GM18517 (cell line): ENCODE data around the gene JAK2.
A peak's percentile ranks its signal among the peaks of the same experiment; 100 is the strongest.
"Not testable (repeated sequence)": the region's sequence is repeated elsewhere in the genome, so short reads cannot be mapped to it uniquely, and the experiment has no call there.

Experiments
- ATAC-seq: cut with Tn5 transposase; IDR thresholded peaks from one replicate; pipeline ENCODE4 v1.9.1; 2021; ENCODE audit warnings: mild to moderate bottlenecking, moderate library complexity; ENCODE audit not compliant: unreplicated experiment

JAK2 gene

GRCh38 chr9:5041390-5042115 is 56.5 kb downstream of the JAK2 start:
- ATAC-seq = no peak

- ATAC-seq = no peak
These were observed 57.6 kb downstream of the JAK2 start for GRCh38 chr9:5042661-5043178.

GRCh38 chr9:5043381-5043780 is 58.3 kb downstream of the JAK2 start:
- no peak for ATAC-seq

- no peak for ATAC-seq
These were observed 59.1 kb downstream of the JAK2 start for GRCh38 chr9:5044160-5044559.

- no peak for ATAC-seq
These were observed 67.8 kb downstream of the JAK2 start for GRCh38 chr9:5052838-5053237.

- no peak for ATAC-seq
These were observed 77.6 kb downstream of the JAK2 start for GRCh38 chr9:5062631-5063030.

- no peak for ATAC-seq
These were observed 87.8 kb downstream of the JAK2 start for GRCh38 chr9:5072871-5073270.

- ATAC-seq = peak; percentile 60
These were observed 88.6 kb downstream of the JAK2 start for GRCh38 chr9:5073701-5074100.

- ATAC-seq = no peak
These were observed 100.9 kb downstream of the JAK2 start for GRCh38 chr9:5085993-5086392.

- ATAC-seq = no peak
These were observed 104.7 kb downstream of the JAK2 start for GRCh38 chr9:5089737-5090136.

GRCh38 chr9:5095795-5096194 is 110.7 kb downstream of the JAK2 start:
- no peak for ATAC-seq

- ATAC-seq = no peak
These were observed 114.4 kb downstream of the JAK2 start for GRCh38 chr9:5099466-5099865.

- not testable (repeated sequence) for ATAC-seq
These were observed 116.1 kb downstream of the JAK2 start for GRCh38 chr9:5101127-5101526.

GRCh38 chr9:5106517-5106916 is 121.4 kb downstream of the JAK2 start:
- ATAC-seq = not testable (repeated sequence)

- no peak for ATAC-seq
These were observed 126.0 kb downstream of the JAK2 start for GRCh38 chr9:5110867-5111681.

GRCh38 chr9:5111696-5112095 is 126.6 kb downstream of the JAK2 start:
- ATAC-seq = no peak

GRCh38 chr9:5112109-5112592 is 127.1 kb downstream of the JAK2 start:
- ATAC-seq = no peak

- no peak for ATAC-seq
These were observed 127.6 kb downstream of the JAK2 start for GRCh38 chr9:5112646-5113045.

- ATAC-seq = no peak
These were observed 128.5 kb downstream of the JAK2 start for GRCh38 chr9:5113523-5113922.

GRCh38 chr9:5113994-5114748 is 129.1 kb downstream of the JAK2 start:
- no peak for ATAC-seq

GRCh38 chr9:5122116-5122515 is 137.0 kb downstream of the JAK2 start:
- ATAC-seq = no peak
